ENCODE data around the gene ATP8B4.

ATP8B4 gene

DNA sequence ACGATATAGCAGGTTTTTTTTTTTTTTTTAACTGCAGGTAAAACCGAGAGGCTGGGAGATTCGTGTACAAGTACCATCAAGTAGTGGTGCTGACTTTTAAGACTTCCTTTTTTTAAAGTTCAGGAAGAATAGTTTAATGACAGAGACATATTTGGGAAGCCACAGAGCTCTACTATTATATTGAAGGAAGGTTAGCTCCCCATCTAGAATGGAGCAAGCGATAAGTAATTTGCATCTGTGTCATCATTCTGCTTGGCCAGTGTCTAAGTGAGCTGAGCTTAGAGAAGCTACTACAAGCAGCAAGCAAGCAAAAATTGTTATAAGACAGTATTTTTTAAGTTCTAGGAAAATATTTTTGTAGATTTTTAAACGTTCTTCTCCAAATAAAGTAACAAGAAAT lies 203.2 kb downstream of the ATP8B4 start:
- Histone ChIP-seq H3K4me3 (ENCODE audit: low read depth, low read length, poor library complexity, severe bottlenecking) (no peak overlapping the region), H3F3A (ENCODE audit: insufficient read depth, low read length) (no peaks in the 10 kb centered on the region), H3K36me3 (ENCODE audit: insufficient read depth, low read length) (no peaks in the 10 kb centered on the region), H3K4me1 (ENCODE audit: insufficient read depth, low read length, severe bottlenecking) (no peaks in the 10 kb centered on the region), H3K9me2 (ENCODE audit: low read depth, low read length) (no peaks in the 10 kb centered on the region), H3K4me2 (ENCODE audit: low read length) (no peak overlapping the region), H3K79me2 (ENCODE audit: insufficient read depth, low read length) (no peaks in the 10 kb centered on the region), H3K9ac (ENCODE audit: low read length) (no peak overlapping the region), H3K27me3 (ENCODE audit: insufficient read depth, low read length) (no peaks in the 10 kb centered on the region), H2AFZ (ENCODE audit: low read length) (no peak overlapping the region), H3K9me3 (ENCODE audit: low read length) (no peaks in the 10 kb centered on the region), H4K20me1 (ENCODE audit: insufficient read depth, low read length) (no peaks in the 10 kb centered on the region), H3K27ac (ENCODE audit: low read depth, low read length, poor library complexity, severe bottlenecking) (no peak overlapping the region)
- no peak for TF ChIP-seq EZH2 (IDR thresholded peaks at IDR 0.05; ENCODE audit: borderline replicate concordance, low read length)
- no peak for TF ChIP-seq CTCF (IDR thresholded peaks at IDR 0.05; ENCODE audit: low read length)

DNA sequence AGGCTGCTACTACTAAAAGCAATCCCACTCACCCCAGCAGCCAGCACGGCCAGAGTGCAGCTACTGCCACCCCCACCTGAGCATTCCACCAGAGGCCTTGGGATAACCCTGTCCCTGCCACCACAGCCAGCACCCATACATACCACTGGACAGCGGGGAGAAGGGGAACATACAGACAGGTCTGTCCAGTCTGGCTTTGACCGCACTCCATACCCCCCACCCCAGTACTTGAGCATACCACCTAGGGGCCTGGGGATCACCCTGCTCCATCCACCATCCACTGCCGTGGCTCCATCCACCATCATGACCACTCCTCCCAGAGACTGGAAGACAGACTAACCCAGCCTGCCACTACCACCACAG lies 210.1 kb downstream of the ATP8B4 start:
- no peak overlapping the region for H2AFZ ChIP-seq (ENCODE audit: low read length)
- no peaks in the 10 kb centered on the region for H3K27me3 ChIP-seq (ENCODE audit: insufficient read depth, low read length)
- no peak overlapping the region for H3K27ac ChIP-seq (ENCODE audit: low read depth, low read length, poor library complexity, severe bottlenecking)
- no peaks in the 10 kb centered on the region for H3K36me3 ChIP-seq (ENCODE audit: insufficient read depth, low read length)
- no peak overlapping the region for H3K9ac ChIP-seq (ENCODE audit: low read length)
- no peaks in the 10 kb centered on the region for H3K79me2 ChIP-seq (ENCODE audit: insufficient read depth, low read length)
- H3K4me2 ChIP-seq (ENCODE audit: low read length), result no peak overlapping the region
- 0 out of 2 replicates have a peak, but pooled peaks cover 2% of the 10 kb centered on the region for H3K9me3 ChIP-seq (ENCODE audit: low read length)
- TF ChIP-seq CTCF (IDR thresholded peaks at IDR 0.05; ENCODE audit: low read length) (no peak), EZH2 (IDR thresholded peaks at IDR 0.05; ENCODE audit: borderline replicate concordance, low read length) (no peak)
- H4K20me1 ChIP-seq (ENCODE audit: insufficient read depth, low read length), result no peaks in the 10 kb centered on the region
- no peaks in the 10 kb centered on the region for H3K9me2 ChIP-seq (ENCODE audit: low read depth, low read length)
- no peaks in the 10 kb centered on the region for H3K4me1 ChIP-seq (ENCODE audit: insufficient read depth, low read length, severe bottlenecking)
- no peaks in the 10 kb centered on the region for H3F3A ChIP-seq (ENCODE audit: insufficient read depth, low read length)
- H3K4me3 ChIP-seq (ENCODE audit: low read depth, low read length, poor library complexity, severe bottlenecking), result no peak overlapping the region

DNA sequence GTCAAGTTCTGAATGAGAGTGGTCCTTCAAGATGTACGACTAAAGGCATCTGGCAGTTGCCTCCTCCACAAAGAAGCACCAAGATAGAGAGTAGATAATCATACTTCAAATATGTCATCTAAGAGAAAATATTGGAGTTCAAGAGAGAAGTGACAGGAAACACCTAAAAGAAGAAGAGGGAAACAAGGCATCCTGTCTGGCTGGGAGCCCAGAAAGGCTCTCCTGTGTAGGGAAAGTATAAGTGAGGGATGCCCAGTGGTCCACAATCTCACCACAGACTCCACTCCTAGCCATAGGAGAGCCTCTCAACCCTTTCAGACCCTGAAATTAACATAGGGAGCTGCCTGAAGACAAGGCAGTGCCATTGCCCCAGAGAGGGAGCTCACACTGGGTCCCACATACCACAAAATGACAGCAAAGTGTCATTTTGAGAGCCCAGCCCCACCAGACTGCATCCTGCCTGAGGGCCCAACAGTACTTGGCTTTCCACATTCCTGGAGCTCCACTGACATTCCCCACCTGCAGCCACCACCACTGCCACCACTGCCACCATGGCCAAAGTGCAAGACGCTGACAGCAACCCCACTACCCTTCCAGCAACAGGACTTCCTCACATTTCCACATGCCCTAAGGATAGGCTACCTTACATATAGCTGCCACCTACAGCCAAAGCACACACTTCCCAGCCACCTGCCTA lies 210.6 kb downstream of the ATP8B4 start:
- Histone ChIP-seq H3K4me1 (ENCODE audit: insufficient read depth, low read length, severe bottlenecking) (no peaks in the 10 kb centered on the region), H3K79me2 (ENCODE audit: insufficient read depth, low read length) (no peaks in the 10 kb centered on the region), H3K9ac (ENCODE audit: low read length) (no peak overlapping the region), H4K20me1 (ENCODE audit: insufficient read depth, low read length) (no peaks in the 10 kb centered on the region), H2AFZ (ENCODE audit: low read length) (no peak overlapping the region), H3K4me2 (ENCODE audit: low read length) (no peak overlapping the region), H3F3A (ENCODE audit: insufficient read depth, low read length) (no peaks in the 10 kb centered on the region), H3K27ac (ENCODE audit: low read depth, low read length, poor library complexity, severe bottlenecking) (no peak overlapping the region), H3K4me3 (ENCODE audit: low read depth, low read length, poor library complexity, severe bottlenecking) (no peak overlapping the region), H3K9me2 (ENCODE audit: low read depth, low read length) (no peaks in the 10 kb centered on the region), H3K9me3 (ENCODE audit: low read length) (0 out of 2 replicates have a peak, but pooled peaks cover 2% of the 10 kb centered on the region), H3K36me3 (ENCODE audit: insufficient read depth, low read length) (no peaks in the 10 kb centered on the region), H3K27me3 (ENCODE audit: insufficient read depth, low read length) (no peaks in the 10 kb centered on the region)
- no peak for TF ChIP-seq EZH2 (IDR thresholded peaks at IDR 0.05; ENCODE audit: borderline replicate concordance, low read length)
- no peak for TF ChIP-seq CTCF (IDR thresholded peaks at IDR 0.05; ENCODE audit: low read length)
